Liver (tissue), 9 donors: ENCODE results near the gene NXPH1. TPM values are rescaled to one million over a fixed set of nuclear protein-coding genes. Genes with fewer than 3 reads are reported as not detected.

ENCODE experiments used
- DNase-seq: peaks from one replicate; pipeline ENCODE4 v3.0.0-alpha.2; 2017; ENCODE audit warnings: low spot score
- H3K27ac ChIP-seq, 2 donors: one replicate each; pipeline ENCODE4 v1.7.0; 2013; ENCODE audit warnings: inconsistent platforms in 2 of 2, low read length in 2 of 2, control low read depth in 1 of 2, low read depth in 1 of 2, mild to moderate bottlenecking in 1 of 2
- H3K27me3 ChIP-seq, 4 donors: one replicate each; pipeline versions ENCODE4 v1.6.1 to v1.7.0; 2013; ENCODE audit warnings: low read length in 3 of 4, inconsistent platforms in 1 of 4, mild to moderate bottlenecking in 1 of 4, moderate library complexity in 1 of 4; ENCODE audit not compliant: control insufficient read depth in 4 of 4, insufficient read depth in 4 of 4
- H3K36me3 ChIP-seq, 4 donors: one replicate each; pipeline versions ENCODE4 v1.6.1 to v1.7.0; 2013; ENCODE audit warnings: low read length in 3 of 4, mild to moderate bottlenecking in 3 of 4, low read depth in 1 of 4, moderate library complexity in 1 of 4; ENCODE audit not compliant: control insufficient read depth in 4 of 4, insufficient read depth in 3 of 4
- H3K4me1 ChIP-seq, 4 donors: one replicate each; pipeline versions ENCODE4 v1.6.1 to v1.7.0; 2013; ENCODE audit warnings: low read length in 3 of 4, mild to moderate bottlenecking in 3 of 4, moderate library complexity in 1 of 4; ENCODE audit not compliant: control insufficient read depth in 4 of 4, insufficient read depth in 4 of 4
- H3K4me3 ChIP-seq, 3 donors: one replicate each; pipeline versions ENCODE4 v1.6.1 to v1.7.0; 2013; ENCODE audit warnings: low read length in 3 of 3, control low read depth in 1 of 3, low read depth in 1 of 3, mild to moderate bottlenecking in 1 of 3
- H3K9ac ChIP-seq, 2 donors: one replicate each; pipeline ENCODE4 v1.7.0; 2013; ENCODE audit warnings: low read length in 2 of 2, mild to moderate bottlenecking in 2 of 2, moderate library complexity in 2 of 2, control low read depth in 1 of 2, low read depth in 1 of 2
- H3K9me3 ChIP-seq, 4 donors: one replicate each; pipeline versions ENCODE4 v1.6.1 to v1.7.0; 2013; ENCODE audit warnings: low read length in 3 of 4; ENCODE audit not compliant: control insufficient read depth in 4 of 4
- ATF3 ChIP-seq: IDR thresholded peaks from 2 replicates; pipeline ENCODE4 v1.6.1; 2016; ENCODE audit warnings: antibody characterized with exemption
- EGR1 ChIP-seq, 2 donors: IDR thresholded peaks; 2 replicates each; pipeline ENCODE4 v1.6.1; 2016 to 2018; ENCODE audit warnings: antibody characterized with exemption in 2 of 2, low read depth in 2 of 2
- FOXA1 ChIP-seq: IDR thresholded peaks from 2 replicates; pipeline ENCODE4 v1.6.1; 2016; ENCODE audit warnings: antibody characterized with exemption
- FOXA2 ChIP-seq: IDR thresholded peaks from 2 replicates; pipeline ENCODE4 v1.6.1; 2016; ENCODE audit warnings: antibody characterized with exemption
- GABPA ChIP-seq, 2 donors: IDR thresholded peaks in 1 of 2; conservative IDR thresholded peaks in 1 of 2; 2 replicates each; pipeline ENCODE4 v1.6.1; 2016; ENCODE audit warnings: antibody characterized with exemption in 2 of 2, mild to moderate bottlenecking in 1 of 2, moderate library complexity in 1 of 2
- HNF4A ChIP-seq, 2 donors: conservative IDR thresholded peaks; 2 replicates each; pipeline ENCODE4 v1.6.1; 2016; ENCODE audit warnings: antibody characterized with exemption in 2 of 2, mild to moderate bottlenecking in 2 of 2
- HNF4G ChIP-seq: IDR thresholded peaks from 2 replicates; pipeline ENCODE4 v1.6.1; 2016; ENCODE audit warnings: antibody characterized with exemption
- JUND ChIP-seq, 2 donors: IDR thresholded peaks; 2 replicates each; pipeline ENCODE4 v1.6.1; 2016; ENCODE audit warnings: antibody characterized with exemption in 2 of 2
- MAX ChIP-seq: IDR thresholded peaks from 2 replicates; pipeline ENCODE4 v1.6.1; 2016; ENCODE audit warnings: antibody characterized with exemption
- RAD21 ChIP-seq, 2 donors: IDR thresholded peaks; 2 replicates each; pipeline ENCODE4 v1.6.1; 2016; ENCODE audit warnings: antibody characterized with exemption in 2 of 2, mild to moderate bottlenecking in 2 of 2
- RXRA ChIP-seq, 2 donors: IDR thresholded peaks; 2 replicates each; pipeline ENCODE4 v1.6.1; 2017 to 2018; ENCODE audit warnings: antibody characterized with exemption in 2 of 2, mild to moderate bottlenecking in 1 of 2
- TAF1 ChIP-seq: conservative IDR thresholded peaks from 2 replicates; pipeline ENCODE4 v1.6.1; 2016; ENCODE audit warnings: antibody characterized with exemption, mild to moderate bottlenecking
- YY1 ChIP-seq: IDR thresholded peaks from 2 replicates; pipeline ENCODE4 v1.6.1; 2016; ENCODE audit warnings: antibody characterized with exemption, mild to moderate bottlenecking
- ZBTB33 ChIP-seq: IDR thresholded peaks from 2 replicates; pipeline ENCODE4 v1.6.1; 2016; ENCODE audit warnings: antibody characterized with exemption
- WGBS: extraction: QIAGEN DNeasy Blood & Tissue Kit; methylation state at CpG from one replicate; pipeline ENCODE4 v1.1.7; 2013; 5-methylcytosine and 5-hydroxymethylcytosine counted together
- polyA plus RNA-seq, 2 donors: library from polyadenylated mRNA; stranded (reverse) in 1 of 2; unstranded in 1 of 2; fragments of 200-250 nt in 1 of 2; fragments of >200 nt in 1 of 2; fragmentation: Nextera tagmentation in 1 of 2; extraction: Ambion mirVana in 1 of 2; gene quantifications; one replicate each; pipeline versions ENCODE4 v1.2.1 to v1.2.3, GENCODE V29; 2013 to 2015
- total RNA-seq, 2 donors: library from RNA; depleted of rRNA; stranded (reverse); fragments of >200 nt; gene quantifications; one replicate each; pipeline ENCODE4 v1.2.3, GENCODE V29; 2014
- donor health status: healthy.
- donor health status: healthy.
- donor health status: healthy.
- donor health status: healthy.
- donor health status: healthy.

Gene NXPH1
- total and polyA plus RNA-seq, 4 donors: not detected

DNA sequence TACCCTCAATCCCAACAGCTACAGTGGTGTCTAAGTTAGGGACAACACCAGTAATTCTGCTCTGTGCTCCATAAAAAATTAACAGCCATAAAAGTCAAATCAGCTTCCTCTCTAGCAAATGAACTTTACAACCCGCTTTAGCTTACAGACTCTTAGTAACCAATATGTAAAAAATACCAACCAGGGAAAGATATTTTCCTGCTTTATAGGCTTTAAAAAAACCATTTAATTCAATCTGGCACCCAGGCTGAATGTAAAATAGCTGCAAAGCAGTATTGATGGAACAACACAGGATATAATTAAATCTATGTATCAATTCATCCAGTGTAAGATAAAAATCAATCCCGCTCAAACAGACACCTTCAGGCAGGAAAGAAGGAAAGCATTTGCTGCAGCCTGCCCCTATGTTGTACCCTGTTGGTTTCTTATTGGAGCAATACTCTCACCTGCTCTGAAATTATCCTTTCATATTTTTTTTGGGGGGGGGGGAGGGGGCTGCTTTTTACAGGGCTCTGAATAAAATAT is 98.6 kb downstream of the NXPH1 start:
- TF ChIP-seq JUND (IDR thresholded peaks at IDR 0.05): no peak
- no peak for TF ChIP-seq HNF4A (conservative IDR thresholded peaks at IDR 0.05)
- TF ChIP-seq ZBTB33: no peak

GRCh38 chr7:8536431-8536830 is 103.0 kb downstream of the NXPH1 start:
- Histone ChIP-seq H3K4me1 (no peaks in the 10 kb centered on the region), H3K36me3 (no peaks in the 10 kb centered on the region), H3K27ac (no peak overlapping the region), H3K9me3 (no peaks in the 10 kb centered on the region), H3K4me3 (no peak overlapping the region), H3K27me3 (no peaks in the 10 kb centered on the region), H3K9ac (no peak overlapping the region)
- no peak for DNase-seq
- TF ChIP-seq YY1 (no peak), FOXA2 (no peak)
- WGBS: 72% methylated on average over 3 of the region's 3 CpGs

More for the DNA sequence above, 98.6 kb downstream of the NXPH1 start:
- no peak for DNase-seq
- no peaks in the 10 kb centered on the region for H3K36me3 ChIP-seq
- no peaks in the 10 kb centered on the region for H3K4me1 ChIP-seq
- no peaks in the 10 kb centered on the region for H3K27me3 ChIP-seq
- no peak overlapping the region for H3K9ac ChIP-seq
- no peak overlapping the region for H3K4me3 ChIP-seq
- H3K27ac ChIP-seq: no peak overlapping the region
- H3K9me3 ChIP-seq: no peaks in the 10 kb centered on the region
- WGBS: 77% methylated on average over 2 of the region's 2 CpGs

- Histone ChIP-seq H3K27me3 (no peaks in the 10 kb centered on the region), H3K4me3 (no peak overlapping the region), H3K36me3 (no peaks in the 10 kb centered on the region), H3K9ac (no peak overlapping the region), H3K27ac (no peak overlapping the region), H3K4me1 (no peaks in the 10 kb centered on the region), H3K9me3 (no peaks in the 10 kb centered on the region)
- 51% methylated on average over 3 of the region's 3 CpGs for WGBS
- no peak for DNase-seq
- no peak for TF ChIP-seq GABPA (IDR thresholded peaks at IDR 0.05 in 1 of 2, conservative IDR thresholded peaks at IDR 0.05 in 1 of 2)
- TF ChIP-seq TAF1: no peak
- TF ChIP-seq ATF3: no peak
- TF ChIP-seq RAD21 (IDR thresholded peaks at IDR 0.05): no peak
- no peak for TF ChIP-seq EGR1 (IDR thresholded peaks at IDR 0.05; ENCODE audit: low read depth in 2 of 2)
- no peak for TF ChIP-seq MAX
- no peak for TF ChIP-seq YY1
- TF ChIP-seq FOXA1: no peak
- no peak for TF ChIP-seq ZBTB33
- TF ChIP-seq RXRA (IDR thresholded peaks at IDR 0.05): no peak
- TF ChIP-seq FOXA2: no peak
- no peak for TF ChIP-seq HNF4G
These were observed 115.6 kb downstream of the NXPH1 start for GRCh38 chr7:8549046-8549445.
